Measurements from ENCODE around the gene PLA2G4F. TPM values are rescaled to one million over a fixed set of nuclear protein-coding genes. Genes with fewer than 3 reads are reported as not detected.

PLA2G4F gene
- polyA plus RNA-seq, 1 of the 3 experiments (the other 2 are of a cell fraction), result not detected

- whole genome bisulfite sequencing (ENCODE audit: low lambda C conversion rate), result 81% methylated on average over 11 of the region's 11 CpGs
- CTCF ChIA-PET, result interaction anchor here (0.7 to 7.7 kb wide), 6 partner anchors 10 to 147 kb away, joined by 3 to 65 read pairs (median 33); no protein-coding TSS in a partner anchor
- Histone ChIP-seq H3K4me2 (no peak overlapping the region), H3K36me3 (replicated peaks in 1 of 2; ENCODE audit: control insufficient read depth in 1 of 2, insufficient read depth in 2 of 2, low read length in 1 of 2) (no peaks in the 10 kb centered on the region), H3K9ac (no peak overlapping the region), H3F3A (replicated peaks; ENCODE audit: insufficient read depth) (no peaks in the 10 kb centered on the region), H3K9me2 (no peaks in the 10 kb centered on the region), H3K27ac (ENCODE audit: low read depth in 2 of 2, low read length in 1 of 2) (no peak overlapping the region), H4K20me1 (ENCODE audit: insufficient read depth) (no peaks in the 10 kb centered on the region), H3K27me3 (ENCODE audit: insufficient read depth) (no peaks in the 10 kb centered on the region; the same call in 1 of the 2 replicates), H3K4me1 (ENCODE audit: control insufficient read depth in 1 of 2, insufficient read depth in 2 of 2, low read depth in 1 of 2, low read length in 1 of 2) (peaks cover 0 to 3% of the 10 kb centered on the region in 2 experiments; a peak in 1 of 4 replicates), H3K9me3 (no peaks in the 10 kb centered on the region), H3K79me2 (ENCODE audit: insufficient read depth) (no peaks in the 10 kb centered on the region), H2AFZ (ENCODE audit: low read depth) (no peak overlapping the region), H3K4me3 (ENCODE audit: low read depth in 2 of 2, low read length in 1 of 2) (no peak overlapping the region)
- DNase-seq, result no peak
- POLR2A ChIA-PET, result no interaction called here
- TF ChIP-seq GATA2 (CRISPR knock-in tag; IDR thresholded peaks at IDR 0.05), result no peak
These were observed 19.9 kb downstream of the PLA2G4F start for GRCh38 chr15:42136513-42136912.

DNA sequence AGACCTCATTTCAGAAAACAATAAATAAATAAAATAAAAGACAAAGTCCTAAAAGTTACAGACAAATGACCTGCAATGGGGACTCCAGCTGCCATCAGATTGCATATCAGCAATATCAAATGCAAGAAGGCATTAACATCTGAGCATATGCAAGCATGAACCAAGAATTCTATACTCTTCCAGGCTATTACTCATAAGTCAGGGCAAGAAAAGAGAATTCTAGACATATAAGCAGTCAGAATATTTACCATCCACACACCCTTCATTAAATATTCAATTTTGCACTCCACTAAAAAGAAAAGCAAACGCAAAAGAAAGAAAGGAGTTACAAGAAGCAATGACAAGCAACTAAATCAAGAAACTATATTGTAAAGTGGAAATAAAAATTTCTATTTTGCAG, 21.1 kb downstream of the PLA2G4F start:
- H3K79me2 ChIP-seq (ENCODE audit: insufficient read depth), result no peaks in the 10 kb centered on the region
- CTCF ChIA-PET, result interaction anchor here (0.9 to 7.7 kb wide), 6 partner anchors 15 to 146 kb away, joined by 3 to 65 read pairs (median 6); no protein-coding TSS in a partner anchor
- 97% methylated on average over 1 of the region's 1 CpG for WGBS (ENCODE audit: low lambda C conversion rate)

GRCh38 chr15:42134617-42135245, 21.7 kb downstream of the PLA2G4F start:
- no peak overlapping the region for H3K9ac ChIP-seq
- H2AFZ ChIP-seq (ENCODE audit: low read depth), result no peak overlapping the region
- CTCF ChIA-PET, result interaction anchor here (1.0 to 7.7 kb wide), 7 partner anchors 15 to 145 kb away, joined by 3 to 65 read pairs (median 4); no protein-coding TSS in a partner anchor
- POLR2A ChIA-PET, result no interaction called here
- no peak overlapping the region for H3K27ac ChIP-seq (ENCODE audit: low read depth in 2 of 2, low read length in 1 of 2)
- no peaks in the 10 kb centered on the region for H3K9me3 ChIP-seq
- H3K4me1 ChIP-seq (ENCODE audit: control insufficient read depth in 1 of 2, insufficient read depth in 2 of 2, low read depth in 1 of 2, low read length in 1 of 2), result peaks cover 0 to 3% of the 10 kb centered on the region in 2 experiments; a peak in 1 of 4 replicates
- H3K79me2 ChIP-seq (ENCODE audit: insufficient read depth), result no peaks in the 10 kb centered on the region
- 57% methylated on average over 6 of the region's 6 CpGs for WGBS (ENCODE audit: low lambda C conversion rate)
- no peaks in the 10 kb centered on the region for H3K36me3 ChIP-seq (replicated peaks in 1 of 2; ENCODE audit: control insufficient read depth in 1 of 2, insufficient read depth in 2 of 2, low read length in 1 of 2)
- no peak overlapping the region for H3K4me3 ChIP-seq (ENCODE audit: low read depth in 2 of 2, low read length in 1 of 2)
- H3F3A ChIP-seq (replicated peaks; ENCODE audit: insufficient read depth), result no peaks in the 10 kb centered on the region
- DNase-seq, result no peak
- no peaks in the 10 kb centered on the region for H3K9me2 ChIP-seq
- no peaks in the 10 kb centered on the region for H4K20me1 ChIP-seq (ENCODE audit: insufficient read depth)
- no peak overlapping the region for H3K4me2 ChIP-seq
- H3K27me3 ChIP-seq (ENCODE audit: insufficient read depth), result peaks cover 11% of the 10 kb centered on the region
- TF ChIP-seq TEAD4 (IDR thresholded peaks at IDR 0.05; ENCODE audit: borderline replicate concordance, insufficient read depth) (no peak), POLR2AphosphoS5 (IDR thresholded peaks at IDR 0.05; ENCODE audit: low read depth, low read length) (no peak), EZH2phosphoT487 (IDR thresholded peaks at IDR 0.05; ENCODE audit: borderline replicate concordance, low read depth) (no peak), SMC3 (IDR thresholded peaks at IDR 0.05; ENCODE audit: low read depth, low read length) (no peak), EP300 (IDR thresholded peaks at IDR 0.05; ENCODE audit: borderline replicate concordance in 1 of 2, low read depth in 1 of 2, low read length in 1 of 2) (no peak), TCF12 (IDR thresholded peaks at IDR 0.05) (no peak), ELF1 (IDR thresholded peaks at IDR 0.05) (no peak), SIN3A (IDR thresholded peaks at IDR 0.05; ENCODE audit: borderline replicate concordance, low read depth, low read length) (no peak), RXRA (IDR thresholded peaks at IDR 0.05; ENCODE audit: borderline replicate concordance, low read depth) (no peak), YY1 (IDR thresholded peaks at IDR 0.05; ENCODE audit: low read depth) (no peak), MEF2A (IDR thresholded peaks at IDR 0.05; ENCODE audit: borderline replicate concordance, low read depth) (no peak), CHD2 (IDR thresholded peaks at IDR 0.05; ENCODE audit: low read length, partially characterized antibody) (no peak), JUND (IDR thresholded peaks at IDR 0.05) (no peak)
- TF ChIP-seq, protein P1, sequence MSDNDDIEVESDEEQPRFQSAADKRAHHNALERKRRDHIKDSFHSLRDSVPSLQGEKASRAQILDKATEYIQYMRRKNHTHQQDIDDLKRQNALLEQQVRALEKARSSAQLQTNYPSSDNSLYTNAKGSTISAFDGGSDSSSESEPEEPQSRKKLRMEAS (IDR thresholded peaks at IDR 0.05; ENCODE audit: low read depth), result no peak
- TF ChIP-seq, protein P2, sequence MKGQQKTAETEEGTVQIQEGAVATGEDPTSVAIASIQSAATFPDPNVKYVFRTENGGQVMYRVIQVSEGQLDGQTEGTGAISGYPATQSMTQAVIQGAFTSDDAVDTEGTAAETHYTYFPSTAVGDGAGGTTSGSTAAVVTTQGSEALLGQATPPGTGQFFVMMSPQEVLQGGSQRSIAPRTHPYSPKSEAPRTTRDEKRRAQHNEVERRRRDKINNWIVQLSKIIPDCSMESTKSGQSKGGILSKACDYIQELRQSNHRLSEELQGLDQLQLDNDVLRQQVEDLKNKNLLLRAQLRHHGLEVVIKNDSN (IDR thresholded peaks at IDR 0.05; ENCODE audit: borderline replicate concordance, low read depth), result no peak
- TF ChIP-seq, protein P3, sequence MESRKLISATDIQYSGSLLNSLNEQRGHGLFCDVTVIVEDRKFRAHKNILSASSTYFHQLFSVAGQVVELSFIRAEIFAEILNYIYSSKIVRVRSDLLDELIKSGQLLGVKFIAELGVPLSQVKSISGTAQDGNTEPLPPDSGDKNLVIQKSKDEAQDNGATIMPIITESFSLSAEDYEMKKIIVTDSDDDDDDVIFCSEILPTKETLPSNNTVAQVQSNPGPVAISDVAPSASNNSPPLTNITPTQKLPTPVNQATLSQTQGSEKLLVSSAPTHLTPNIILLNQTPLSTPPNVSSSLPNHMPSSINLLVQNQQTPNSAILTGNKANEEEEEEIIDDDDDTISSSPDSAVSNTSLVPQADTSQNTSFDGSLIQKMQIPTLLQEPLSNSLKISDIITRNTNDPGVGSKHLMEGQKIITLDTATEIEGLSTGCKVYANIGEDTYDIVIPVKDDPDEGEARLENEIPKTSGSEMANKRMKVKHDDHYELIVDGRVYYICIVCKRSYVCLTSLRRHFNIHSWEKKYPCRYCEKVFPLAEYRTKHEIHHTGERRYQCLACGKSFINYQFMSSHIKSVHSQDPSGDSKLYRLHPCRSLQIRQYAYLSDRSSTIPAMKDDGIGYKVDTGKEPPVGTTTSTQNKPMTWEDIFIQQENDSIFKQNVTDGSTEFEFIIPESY (IDR thresholded peaks at IDR 0.05; ENCODE audit: borderline replicate concordance, low read depth), result no peak

More for the DNA sequence above, 21.1 kb downstream of the PLA2G4F start:
- Histone ChIP-seq H3K27ac (ENCODE audit: low read depth in 2 of 2, low read length in 1 of 2) (no peak overlapping the region), H3K9ac (no peak overlapping the region), H3K36me3 (replicated peaks in 1 of 2; ENCODE audit: control insufficient read depth in 1 of 2, insufficient read depth in 2 of 2, low read length in 1 of 2) (no peaks in the 10 kb centered on the region), H3K4me1 (ENCODE audit: control insufficient read depth in 1 of 2, insufficient read depth in 2 of 2, low read depth in 1 of 2, low read length in 1 of 2) (peaks cover 0 to 3% of the 10 kb centered on the region in 2 experiments; a peak in 1 of 4 replicates), H3K9me3 (no peaks in the 10 kb centered on the region), H3K4me2 (no peak overlapping the region), H4K20me1 (ENCODE audit: insufficient read depth) (no peaks in the 10 kb centered on the region), H3F3A (replicated peaks; ENCODE audit: insufficient read depth) (no peaks in the 10 kb centered on the region), H3K9me2 (no peaks in the 10 kb centered on the region), H3K27me3 (ENCODE audit: insufficient read depth) (peaks cover 7% of the 10 kb centered on the region), H2AFZ (ENCODE audit: low read depth) (no peak overlapping the region), H3K4me3 (ENCODE audit: low read depth in 2 of 2, low read length in 1 of 2) (no peak overlapping the region)
- POLR2A ChIA-PET, result no interaction called here
- no peak for DNase-seq
- no peak for TF ChIP-seq GATA2 (CRISPR knock-in tag; IDR thresholded peaks at IDR 0.05)
- TF ChIP-seq RFX5 (IDR thresholded peaks at IDR 0.05; ENCODE audit: low read length), result no peak
- no peak for TF ChIP-seq FOSL2 (IDR thresholded peaks at IDR 0.05; ENCODE audit: borderline replicate concordance, low read depth)
- no peak for TF ChIP-seq CHD2 (IDR thresholded peaks at IDR 0.05; ENCODE audit: low read length, partially characterized antibody)
- TF ChIP-seq RCOR1 (IDR thresholded peaks at IDR 0.05; ENCODE audit: low read length), result no peak
